GM12801 (cell line): ENCODE measurements around the gene OR5AU1.

Source experiments
- CTCF ChIP-seq: IDR thresholded peaks from one replicate; pipeline ENCODE4 v1.5.1; 2011; ENCODE audit warnings: control low read depth; ENCODE audit not compliant: insufficient read length; ENCODE audit errors: extremely low read depth

OR5AU1 gene

DNA sequence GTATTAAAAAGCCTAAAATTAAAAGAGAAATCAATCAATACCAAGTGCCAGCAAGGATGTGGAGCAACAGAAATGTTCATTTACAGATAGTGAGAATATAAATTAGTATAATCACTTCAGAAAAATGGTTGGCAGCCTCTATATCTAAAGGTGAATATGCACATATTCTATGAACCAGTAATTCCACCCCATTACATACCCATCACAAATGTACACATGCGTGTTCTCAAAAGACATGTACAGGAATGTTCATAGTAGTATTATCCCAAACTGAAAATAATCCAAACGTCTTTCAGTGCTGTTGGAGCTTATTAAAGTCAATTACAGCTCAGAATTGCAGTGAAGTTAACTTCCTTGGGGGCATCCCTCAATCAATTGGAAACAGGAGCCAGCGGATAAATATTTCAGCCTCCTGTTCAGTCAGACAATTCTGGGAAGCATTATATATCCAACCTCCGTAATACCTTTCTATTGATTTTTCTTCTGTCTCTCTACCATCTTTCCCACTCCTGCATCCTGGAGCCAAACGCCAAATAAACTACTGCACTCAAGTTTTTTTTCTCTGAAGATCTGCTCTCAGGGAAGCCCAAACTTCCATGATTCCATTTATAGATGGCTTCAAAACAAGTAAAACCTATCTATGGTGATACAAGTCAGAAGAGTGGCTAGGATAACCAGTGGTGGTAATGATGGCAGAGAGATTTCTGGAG lies 45.0 kb upstream of the OR5AU1 start:
- TF ChIP-seq CTCF, result no peak

- no peak for TF ChIP-seq CTCF
Measured at GRCh38 chr14:21199611-21200560, 44.0 kb upstream of the OR5AU1 start.

GRCh38 chr14:21197418-21198205 lies 41.7 kb upstream of the OR5AU1 start:
- TF ChIP-seq CTCF, result no peak

- no peak for TF ChIP-seq CTCF
Measured at GRCh38 chr14:21194597-21194996, 38.7 kb upstream of the OR5AU1 start.

DNA sequence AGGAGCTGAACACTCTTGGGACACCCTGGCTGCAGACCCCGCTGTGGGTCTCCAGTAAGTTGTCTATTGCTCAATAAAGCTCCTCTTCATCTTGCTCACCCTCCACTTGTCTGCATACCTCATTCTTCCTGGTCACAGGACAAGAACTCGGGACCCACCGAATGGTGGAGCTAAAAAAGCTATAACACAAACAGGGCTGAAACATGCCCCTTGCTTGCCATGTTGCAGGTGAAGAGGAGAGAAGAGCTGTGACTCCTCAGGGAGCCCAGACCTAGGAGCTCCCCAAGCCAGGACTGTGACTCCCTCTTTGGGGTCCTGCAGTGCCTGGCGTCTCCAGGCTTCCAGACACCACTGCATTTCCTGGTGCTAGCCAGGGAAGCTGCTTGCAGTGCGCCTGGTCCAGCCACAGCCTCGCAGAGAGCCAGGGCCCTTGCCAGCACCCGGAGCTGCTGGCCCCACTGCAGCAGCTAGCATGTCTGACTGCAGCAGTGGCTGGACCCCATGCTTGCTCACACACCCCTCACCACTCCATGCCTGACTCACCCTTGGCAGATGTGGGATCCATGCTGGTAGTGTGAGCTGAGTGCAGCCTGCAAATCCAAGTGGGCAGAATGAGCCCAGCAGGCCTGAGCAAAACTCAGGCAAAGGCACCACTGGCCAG lies 37.1 kb upstream of the OR5AU1 start:
- no peak for TF ChIP-seq CTCF

- TF ChIP-seq CTCF, result no peak
Measured at GRCh38 chr14:21192447-21192822, 36.6 kb upstream of the OR5AU1 start.
